Measurements from ENCODE around the gene COL4A2. TPM values are rescaled to one million over a fixed set of nuclear protein-coding genes. Genes with fewer than 3 reads are reported as not detected.

The COL4A2 gene
- polyA plus RNA-seq, 1 donor (not counting 4 experiments of a cell fraction or from before 2014, with no cell fraction given): 30.7 TPM

DNA sequence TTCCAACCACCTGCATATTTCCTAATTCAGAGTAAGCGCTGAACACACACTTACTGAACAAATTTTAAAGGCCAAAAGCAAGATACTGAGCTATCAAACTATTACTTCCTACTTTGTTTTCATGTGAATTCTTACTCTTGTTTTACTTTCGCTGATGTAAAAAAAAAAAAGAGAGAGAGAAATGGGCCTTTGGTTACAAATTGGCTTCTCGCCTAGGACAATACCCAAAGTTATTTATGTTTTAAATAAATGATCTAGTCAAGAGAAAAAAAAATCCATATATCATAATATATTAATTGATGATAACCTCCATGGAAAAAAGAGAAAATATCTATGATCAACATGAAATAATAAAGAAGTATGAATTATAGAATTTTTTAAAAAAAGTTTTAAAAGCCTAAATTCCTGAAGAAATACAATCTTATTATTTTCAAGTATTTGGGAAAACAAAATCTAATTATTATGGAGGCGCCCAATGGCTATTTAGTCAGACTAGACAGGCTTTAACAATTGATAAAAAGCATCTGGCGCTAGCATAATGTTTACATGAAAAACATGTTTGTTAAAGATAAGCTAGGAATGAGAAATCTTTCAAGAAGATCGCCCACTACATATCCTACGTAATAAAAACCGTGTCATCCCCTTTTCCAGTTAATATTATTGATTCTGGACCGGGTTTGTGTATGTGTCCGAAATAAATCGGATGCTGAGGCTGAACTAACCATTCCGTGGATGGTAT, 9.1 kb upstream of the COL4A2 start:
- H3K4me2 ChIP-seq (ENCODE audit: control insufficient read depth, extremely low read depth, insufficient read depth, low read depth, low read length): no peak overlapping the region
- FAIRE-seq: no peak

DNA sequence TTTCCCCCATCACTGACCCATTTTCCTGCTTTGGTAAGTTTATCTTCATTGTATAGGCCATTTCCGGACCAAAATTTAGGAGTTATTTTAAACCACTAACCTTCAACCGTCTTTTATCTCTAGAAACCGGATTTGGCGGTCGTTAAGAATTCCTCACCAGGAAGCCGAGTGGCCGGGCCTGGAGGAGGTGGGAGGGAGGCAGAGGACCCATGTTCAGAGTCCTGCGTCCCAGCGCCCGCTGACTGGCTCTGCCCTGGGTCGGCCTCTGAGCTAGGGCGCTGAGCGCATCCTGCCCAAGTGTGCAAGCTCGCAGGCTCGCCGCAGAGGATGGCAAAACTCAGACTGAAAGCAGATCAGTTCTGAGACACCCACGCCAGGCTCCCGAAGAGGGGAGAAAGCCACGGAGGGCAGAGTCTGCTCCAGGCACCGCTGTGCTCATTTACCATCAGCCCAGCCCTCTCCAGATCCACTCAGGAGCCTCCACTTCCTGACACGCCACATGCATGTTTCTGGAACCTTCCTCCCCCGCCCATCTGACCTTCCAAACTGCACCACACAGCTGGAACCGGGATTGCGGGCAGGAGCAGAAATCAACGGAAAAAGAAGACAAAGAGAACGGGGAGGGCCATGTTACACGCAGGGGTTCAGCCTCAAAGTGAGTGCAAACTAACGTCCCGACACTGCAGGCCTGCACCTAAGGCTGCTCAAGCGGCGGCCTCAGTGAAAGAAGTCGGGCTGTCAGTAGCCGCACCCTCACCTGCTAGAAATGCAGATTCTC, 8.4 kb upstream of the COL4A2 start:
- H4K20me1 ChIP-seq (ENCODE audit: control insufficient read depth, extremely low read depth, insufficient read depth, low read length): no peaks in the 10 kb centered on the region
- H3K4me2 ChIP-seq (ENCODE audit: control insufficient read depth, extremely low read depth, insufficient read depth, low read depth, low read length): no peak overlapping the region
- H3K27ac ChIP-seq (ENCODE audit: control insufficient read depth, insufficient read depth, low read length): no peak overlapping the region
- FAIRE-seq (no peak), DNase-seq (ENCODE audit: low read depth, low spot score) (no peak)
- H3K9me1 ChIP-seq (ENCODE audit: control insufficient read depth, extremely low read depth, insufficient read depth, low read length): peaks cover 2% of the 10 kb centered on the region
- dilution Hi-C loops (cut with MboI; ENCODE audit: extremely low pct_ligation_motif_present, low sequenced_read_pairs): no loop called here
- H3K4me1 ChIP-seq (ENCODE audit: control insufficient read depth, extremely low read depth, insufficient read depth, low read length): peaks cover 10% of the 10 kb centered on the region
- peaks cover 0 to 6% of the 10 kb centered on the region in 2 experiments for H3K36me3 ChIP-seq (ENCODE audit: control insufficient read depth in 2 of 2, extremely low read depth in 1 of 2, insufficient read depth in 2 of 2, low read length in 2 of 2)
- no peak for TF ChIP-seq EZH2 (IDR thresholded peaks at IDR 0.05; ENCODE audit: low read length)
- TF ChIP-seq, protein P1, sequence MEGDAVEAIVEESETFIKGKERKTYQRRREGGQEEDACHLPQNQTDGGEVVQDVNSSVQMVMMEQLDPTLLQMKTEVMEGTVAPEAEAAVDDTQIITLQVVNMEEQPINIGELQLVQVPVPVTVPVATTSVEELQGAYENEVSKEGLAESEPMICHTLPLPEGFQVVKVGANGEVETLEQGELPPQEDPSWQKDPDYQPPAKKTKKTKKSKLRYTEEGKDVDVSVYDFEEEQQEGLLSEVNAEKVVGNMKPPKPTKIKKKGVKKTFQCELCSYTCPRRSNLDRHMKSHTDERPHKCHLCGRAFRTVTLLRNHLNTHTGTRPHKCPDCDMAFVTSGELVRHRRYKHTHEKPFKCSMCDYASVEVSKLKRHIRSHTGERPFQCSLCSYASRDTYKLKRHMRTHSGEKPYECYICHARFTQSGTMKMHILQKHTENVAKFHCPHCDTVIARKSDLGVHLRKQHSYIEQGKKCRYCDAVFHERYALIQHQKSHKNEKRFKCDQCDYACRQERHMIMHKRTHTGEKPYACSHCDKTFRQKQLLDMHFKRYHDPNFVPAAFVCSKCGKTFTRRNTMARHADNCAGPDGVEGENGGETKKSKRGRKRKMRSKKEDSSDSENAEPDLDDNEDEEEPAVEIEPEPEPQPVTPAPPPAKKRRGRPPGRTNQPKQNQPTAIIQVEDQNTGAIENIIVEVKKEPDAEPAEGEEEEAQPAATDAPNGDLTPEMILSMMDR (optimal IDR thresholded peaks at IDR 0.05 in 1 of 3, IDR thresholded peaks at IDR 0.05 in 1 of 3, conservative IDR thresholded peaks at IDR 0.05 in 1 of 3; ENCODE audit: extremely low read depth in 1 of 3, insufficient read depth in 2 of 3, low read length in 3 of 3): no peak
- no peak overlapping the region for H2AFZ ChIP-seq (ENCODE audit: control insufficient read depth, low read length)
- peaks cover 51% of the 10 kb centered on the region for H3K79me2 ChIP-seq (ENCODE audit: control insufficient read depth, insufficient read depth, low read length)
- H3K27me3 ChIP-seq (ENCODE audit: control insufficient read depth, extremely low read depth, insufficient read depth, low read length): no peaks in the 10 kb centered on the region
- no peaks in the 10 kb centered on the region for H3K9me3 ChIP-seq (ENCODE audit: control insufficient read depth, low read depth, low read length)
- no peak overlapping the region for H3K9ac ChIP-seq (ENCODE audit: control insufficient read depth, extremely low read depth, insufficient read depth, low read length)
- no peak overlapping the region for H3K4me3 ChIP-seq (ENCODE audit: control insufficient read depth in 2 of 3, extremely low read depth in 1 of 3, insufficient read depth in 2 of 3, low read depth in 1 of 3, low read length in 3 of 3)

More for the DNA sequence above, 9.1 kb upstream of the COL4A2 start:
- no peaks in the 10 kb centered on the region for H3K9me3 ChIP-seq (ENCODE audit: control insufficient read depth, low read depth, low read length)
- no peaks in the 10 kb centered on the region for H3K9me1 ChIP-seq (ENCODE audit: control insufficient read depth, extremely low read depth, insufficient read depth, low read length)
- H4K20me1 ChIP-seq (ENCODE audit: control insufficient read depth, extremely low read depth, insufficient read depth, low read length): no peaks in the 10 kb centered on the region
- H3K4me3 ChIP-seq (ENCODE audit: control insufficient read depth in 2 of 3, extremely low read depth in 1 of 3, insufficient read depth in 2 of 3, low read depth in 1 of 3, low read length in 3 of 3): no peak overlapping the region
- H3K9ac ChIP-seq (ENCODE audit: control insufficient read depth, extremely low read depth, insufficient read depth, low read length): no peak overlapping the region
- peaks cover 45% of the 10 kb centered on the region for H3K79me2 ChIP-seq (ENCODE audit: control insufficient read depth, insufficient read depth, low read length)
- H3K27me3 ChIP-seq (ENCODE audit: control insufficient read depth, extremely low read depth, insufficient read depth, low read length): no peaks in the 10 kb centered on the region
- no peak for TF ChIP-seq EZH2 (IDR thresholded peaks at IDR 0.05; ENCODE audit: low read length)
- TF ChIP-seq, protein P1 (optimal IDR thresholded peaks at IDR 0.05 in 1 of 3, IDR thresholded peaks at IDR 0.05 in 1 of 3, conservative IDR thresholded peaks at IDR 0.05 in 1 of 3; ENCODE audit: extremely low read depth in 1 of 3, insufficient read depth in 2 of 3, low read length in 3 of 3): no peak
- H3K36me3 ChIP-seq (ENCODE audit: control insufficient read depth in 2 of 2, extremely low read depth in 1 of 2, insufficient read depth in 2 of 2, low read length in 2 of 2): peaks cover 0 to 6% of the 10 kb centered on the region in 2 experiments
- dilution Hi-C loops (cut with MboI; ENCODE audit: extremely low pct_ligation_motif_present, low sequenced_read_pairs): no loop called here
- DNase-seq (ENCODE audit: low read depth, low spot score): no peak
- H3K4me1 ChIP-seq (ENCODE audit: control insufficient read depth, extremely low read depth, insufficient read depth, low read length): peaks cover 10% of the 10 kb centered on the region
- no peak overlapping the region for H2AFZ ChIP-seq (ENCODE audit: control insufficient read depth, low read length)
- H3K27ac ChIP-seq (ENCODE audit: control insufficient read depth, insufficient read depth, low read length): no peak overlapping the region

Data from keratinocyte (primary cell).